Hypothalamus (tissue), 51 donors: Measurements from ENCODE around the gene SSC5D.

Source experiments
- DNase-seq, 51 donors: peaks; one replicate each; lab custom pipeline; 2025; lab: John Stamatoyannopoulos, UW

Gene SSC5D

GRCh38 chr19:55467236-55468053, 20.8 kb upstream of the SSC5D start:
- peak in 33 of 51 donors; percentile 10 to 81 (median 31) for DNase-seq

DNA sequence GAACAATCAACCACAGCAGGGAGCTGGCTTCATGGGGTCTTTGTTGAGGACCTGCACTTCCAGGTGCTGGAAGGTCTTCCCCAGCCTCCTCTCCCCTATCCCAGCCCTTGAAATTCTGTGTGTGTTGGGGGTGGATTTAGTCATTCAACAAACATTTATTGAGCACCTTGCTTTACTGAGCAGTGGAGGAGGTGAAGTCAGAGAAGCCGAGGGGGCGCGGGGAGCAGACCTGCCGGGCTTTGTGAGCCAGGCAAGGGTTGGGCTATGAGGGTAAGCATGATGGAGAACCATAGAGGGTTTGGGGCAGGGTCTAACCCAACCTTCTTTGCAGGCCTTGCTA, 20.2 kb upstream of the SSC5D start:
- no peak for DNase-seq

DNA sequence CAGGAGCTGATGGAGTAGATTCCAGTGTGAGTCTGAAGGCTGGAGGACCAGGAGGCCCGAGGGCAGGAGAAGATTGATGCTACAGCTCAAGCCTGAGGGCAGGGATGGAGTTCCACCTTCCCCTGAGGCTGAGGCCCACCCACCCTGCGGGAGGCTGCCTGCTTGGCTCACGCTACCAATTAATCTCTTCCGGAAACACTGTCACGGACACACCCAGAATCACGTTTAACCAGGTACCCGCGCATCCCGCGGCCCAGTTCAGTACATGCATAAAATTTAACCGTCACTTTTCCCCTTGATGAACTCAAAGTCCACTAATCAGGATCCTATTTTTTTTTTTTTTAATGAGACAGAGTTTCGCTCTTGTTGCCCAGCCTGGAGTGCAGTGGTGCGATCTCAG, 17.0 kb upstream of the SSC5D start:
- no peak for DNase-seq

DNA sequence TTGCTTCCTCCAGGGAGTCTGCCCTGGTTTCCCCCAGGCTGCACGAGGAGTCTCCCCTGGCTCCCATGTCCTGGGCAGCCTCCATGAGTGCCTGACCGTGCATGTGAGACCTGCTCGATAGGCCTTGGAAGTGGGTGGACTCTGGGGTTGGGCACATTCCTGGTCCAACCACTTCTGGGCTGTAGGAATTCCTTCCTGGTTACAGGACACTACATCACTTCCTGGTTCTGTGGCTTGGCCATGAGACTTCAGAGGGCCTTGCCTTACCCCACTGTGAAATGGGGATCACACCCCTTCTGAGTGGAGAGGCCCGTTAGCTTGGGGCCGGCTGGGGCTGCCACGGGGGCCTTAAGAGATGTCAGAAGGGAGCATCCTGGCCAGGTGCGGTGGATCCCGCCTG, 15.8 kb upstream of the SSC5D start:
- no peak for DNase-seq

DNA sequence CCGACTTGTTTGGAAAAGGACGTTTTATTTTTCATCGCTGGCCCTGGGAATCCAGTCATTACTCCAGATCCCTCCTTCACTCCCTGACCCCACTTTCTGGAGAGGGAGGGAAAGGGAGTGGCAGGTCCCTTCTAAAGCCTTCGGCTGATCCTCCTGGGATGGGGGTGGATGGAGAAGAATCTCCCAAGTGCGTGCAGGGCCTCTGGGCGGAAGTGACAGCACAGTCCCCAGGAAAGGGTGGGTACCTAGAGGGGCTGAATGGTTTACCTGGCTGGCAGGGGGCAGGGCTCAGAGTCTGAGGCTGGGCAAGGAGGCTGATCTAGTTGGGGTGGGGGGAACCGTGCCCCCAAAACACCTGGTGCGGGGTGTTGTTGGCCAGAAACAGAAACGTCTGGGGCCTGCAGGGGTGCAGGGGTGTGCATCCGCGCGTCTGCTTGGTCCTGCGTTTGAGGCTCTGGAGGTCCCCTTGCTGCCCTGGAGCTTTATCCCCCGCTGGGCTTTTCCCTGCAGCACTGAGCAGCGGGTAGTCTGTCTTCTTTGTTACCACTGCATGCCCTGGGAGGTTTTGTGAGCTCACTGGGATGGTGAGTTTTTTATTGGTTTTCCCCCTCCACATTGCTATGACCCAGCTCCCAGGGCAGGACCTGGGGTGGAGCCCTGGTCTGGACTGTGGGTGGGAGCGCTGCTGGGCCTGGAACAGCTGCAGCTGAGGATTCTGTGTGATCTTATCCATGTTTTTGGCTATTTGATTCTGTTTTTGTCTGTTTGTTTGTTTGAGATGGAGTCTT, 14.8 kb upstream of the SSC5D start:
- DNase-seq = no peak

DNA sequence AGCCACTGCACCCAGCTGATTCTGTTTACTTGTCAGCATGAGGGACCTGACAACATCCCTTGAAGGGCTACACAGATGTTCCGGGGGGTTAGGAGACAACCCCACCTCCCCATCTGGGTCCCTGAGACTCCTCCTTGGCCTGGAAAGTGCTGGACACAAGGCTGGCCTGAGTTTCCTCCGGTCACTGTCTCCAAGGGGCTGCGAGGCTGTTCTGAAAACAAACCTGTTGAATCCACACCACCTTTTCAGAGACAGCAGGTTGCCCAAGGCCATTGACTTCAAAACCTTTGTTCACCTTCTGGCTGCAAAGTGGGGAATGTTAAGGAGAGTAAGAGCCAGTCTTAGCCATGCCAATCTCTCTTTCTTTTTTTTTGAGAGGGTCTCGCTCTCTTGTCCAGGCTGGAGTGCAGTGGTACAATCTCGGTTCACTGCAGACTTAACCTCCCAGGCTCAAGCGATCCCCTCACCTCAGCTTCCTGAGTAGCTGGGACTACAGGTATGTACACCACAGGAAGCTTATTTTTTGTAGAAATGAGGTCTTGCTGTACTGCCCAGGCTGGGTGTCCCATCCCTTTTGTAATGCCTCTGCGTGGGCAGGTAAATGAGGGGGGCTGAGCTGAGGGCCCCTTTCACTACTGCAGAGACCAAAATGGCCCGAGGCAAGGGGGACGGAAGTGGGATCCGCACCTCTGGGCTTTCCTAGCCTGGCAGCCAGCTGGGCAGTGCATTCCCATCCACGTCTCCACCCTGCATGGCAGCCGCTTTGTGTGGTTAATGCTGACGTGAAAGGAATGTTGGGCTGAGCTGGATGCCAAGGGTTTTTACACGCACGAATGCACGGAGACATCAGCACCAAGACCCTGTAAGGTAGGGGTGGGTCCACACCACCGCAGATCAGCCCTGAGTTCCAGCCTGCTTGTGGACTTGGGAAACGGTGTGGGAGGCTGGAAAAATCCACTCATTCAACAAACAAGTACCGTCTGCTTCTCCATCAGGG, 13.7 kb upstream of the SSC5D start:
- no peak for DNase-seq

GRCh38 chr19:55476100-55476775, 12.0 kb upstream of the SSC5D start, which contains the start of gene ZNF628:
TSS of gene ZNF628 (plus strand) at chr19:55476617. CDS start at chr19:55479911, 3,294 bp downstream.
- DNase-seq = peak; percentile 80 to 99 (median 98)

- DNase-seq = no peak
These were observed 10.3 kb upstream of the SSC5D start for GRCh38 chr19:55477905-55478304.

DNA sequence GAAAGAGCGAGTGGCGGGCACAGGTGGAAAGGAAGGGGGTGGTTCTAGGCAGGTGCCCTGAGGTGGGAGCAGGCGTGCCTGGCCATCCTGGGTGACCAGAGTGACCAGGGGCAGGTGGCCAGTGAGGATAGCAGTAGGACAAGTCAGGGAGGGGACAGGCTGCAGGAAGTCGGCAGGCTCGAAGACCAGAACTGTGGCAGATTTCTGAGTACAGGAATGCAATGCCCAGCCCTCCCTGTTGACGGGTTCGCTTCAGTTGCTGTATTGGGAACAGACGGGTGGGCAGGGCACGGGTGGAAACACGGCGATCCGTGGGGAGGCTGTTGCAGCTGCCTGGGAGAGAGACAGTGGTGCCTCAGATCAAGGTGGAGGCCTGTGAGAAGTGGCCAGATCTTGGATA, 9.9 kb upstream of the SSC5D start:
- DNase-seq = no peak

- no peak for DNase-seq
These were observed 9.2 kb upstream of the SSC5D start for GRCh38 chr19:55479045-55479444.

DNA sequence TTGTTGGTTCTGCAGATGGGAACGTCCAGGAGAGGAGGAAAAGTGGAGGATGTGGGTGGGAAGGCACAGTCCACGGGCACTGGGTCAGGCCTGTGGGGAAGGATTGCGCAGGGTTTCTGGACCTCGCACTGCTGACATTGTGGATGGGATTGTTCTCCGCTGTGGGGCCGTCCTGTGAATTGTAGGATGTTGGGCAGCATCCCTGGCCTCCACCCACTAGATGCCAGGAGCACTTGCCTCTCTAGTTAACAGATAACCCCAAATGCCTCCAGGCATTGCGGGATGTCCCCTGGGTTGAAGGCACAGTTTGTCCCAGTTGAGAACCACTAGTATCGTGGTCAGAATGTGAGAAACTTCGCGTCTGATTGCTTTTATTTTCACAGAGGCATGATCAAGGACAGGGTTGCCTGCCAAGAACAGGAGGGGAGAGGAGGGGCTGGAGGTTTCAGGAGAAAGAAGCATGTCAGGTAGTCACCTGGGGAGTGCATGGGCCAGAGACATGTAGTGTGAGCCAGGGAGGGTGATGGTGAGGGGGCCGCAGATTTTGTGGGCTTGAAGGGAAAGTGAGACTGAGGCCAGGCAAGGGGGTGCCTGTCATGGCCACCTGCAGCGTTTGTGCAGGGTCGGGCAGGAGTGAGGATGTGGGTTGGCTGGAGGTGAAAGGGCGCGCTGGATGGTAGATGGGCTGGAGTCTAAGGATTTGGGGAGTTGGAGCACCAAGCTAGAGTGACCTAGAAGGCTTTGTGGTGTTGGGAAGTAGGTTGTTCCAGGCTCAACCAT, 8.6 kb upstream of the SSC5D start:
- DNase-seq = no peak

DNA sequence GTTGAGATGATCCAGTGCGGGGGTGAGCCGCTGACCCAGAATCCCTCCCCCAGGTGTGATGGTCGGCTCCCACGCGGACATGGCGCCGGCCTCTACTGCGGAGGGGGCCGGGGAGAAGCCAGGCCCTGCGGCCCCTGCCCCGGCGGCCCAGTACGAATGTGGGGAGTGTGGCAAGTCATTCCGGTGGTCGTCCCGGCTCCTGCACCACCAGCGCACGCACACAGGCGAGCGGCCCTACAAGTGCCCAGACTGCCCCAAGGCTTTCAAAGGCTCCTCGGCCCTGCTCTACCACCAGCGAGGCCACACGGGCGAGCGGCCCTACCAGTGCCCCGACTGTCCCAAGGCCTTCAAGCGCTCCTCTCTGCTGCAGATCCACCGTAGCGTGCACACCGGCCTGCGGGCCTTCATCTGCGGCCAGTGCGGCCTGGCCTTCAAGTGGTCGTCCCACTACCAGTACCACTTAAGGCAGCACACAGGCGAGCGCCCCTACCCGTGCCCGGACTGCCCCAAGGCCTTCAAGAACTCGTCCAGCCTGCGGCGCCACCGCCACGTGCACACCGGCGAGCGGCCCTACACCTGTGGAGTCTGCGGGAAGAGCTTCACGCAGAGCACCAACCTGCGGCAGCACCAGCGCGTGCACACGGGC, 7.0 kb upstream of the SSC5D start:
- DNase-seq = no peak

GRCh38 chr19:55481794-55482155, 6.5 kb upstream of the SSC5D start:
- no peak for DNase-seq

DNA sequence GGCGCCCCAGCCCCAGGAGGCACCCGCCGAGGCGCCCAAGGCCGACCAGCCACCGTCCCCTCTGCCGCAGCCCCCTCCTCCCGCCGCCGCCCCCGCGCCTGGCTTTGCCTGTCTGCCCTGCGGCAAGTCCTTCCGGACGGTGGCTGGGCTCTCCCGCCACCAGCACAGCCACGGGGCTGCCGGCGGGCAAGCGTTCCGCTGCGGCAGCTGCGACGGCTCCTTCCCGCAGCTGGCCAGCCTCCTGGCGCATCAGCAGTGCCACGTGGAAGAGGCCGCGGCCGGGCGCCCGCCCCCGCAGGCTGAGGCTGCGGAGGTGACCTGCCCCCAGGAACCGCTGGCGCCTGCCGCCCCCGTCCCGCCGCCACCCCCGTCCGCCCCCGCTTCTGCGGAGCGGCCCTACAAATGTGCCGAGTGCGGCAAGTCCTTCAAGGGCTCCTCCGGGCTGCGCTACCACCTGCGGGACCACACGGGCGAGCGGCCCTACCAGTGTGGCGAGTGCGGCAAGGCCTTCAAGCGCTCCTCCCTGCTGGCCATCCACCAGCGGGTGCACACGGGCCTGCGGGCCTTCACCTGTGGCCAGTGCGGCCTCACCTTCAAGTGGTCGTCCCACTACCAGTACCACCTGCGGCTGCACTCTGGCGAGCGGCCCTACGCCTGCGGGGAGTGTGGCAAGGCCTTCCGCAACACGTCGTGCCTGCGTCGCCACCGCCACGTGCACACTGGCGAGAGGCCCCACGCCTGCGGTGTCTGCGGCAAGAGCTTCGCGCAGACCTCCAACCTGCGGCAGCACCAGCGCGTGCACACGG, 5.9 kb upstream of the SSC5D start:
- DNase-seq = no peak

GRCh38 chr19:55482967-55483705, 5.1 kb upstream of the SSC5D start:
- no peak for DNase-seq

DNA sequence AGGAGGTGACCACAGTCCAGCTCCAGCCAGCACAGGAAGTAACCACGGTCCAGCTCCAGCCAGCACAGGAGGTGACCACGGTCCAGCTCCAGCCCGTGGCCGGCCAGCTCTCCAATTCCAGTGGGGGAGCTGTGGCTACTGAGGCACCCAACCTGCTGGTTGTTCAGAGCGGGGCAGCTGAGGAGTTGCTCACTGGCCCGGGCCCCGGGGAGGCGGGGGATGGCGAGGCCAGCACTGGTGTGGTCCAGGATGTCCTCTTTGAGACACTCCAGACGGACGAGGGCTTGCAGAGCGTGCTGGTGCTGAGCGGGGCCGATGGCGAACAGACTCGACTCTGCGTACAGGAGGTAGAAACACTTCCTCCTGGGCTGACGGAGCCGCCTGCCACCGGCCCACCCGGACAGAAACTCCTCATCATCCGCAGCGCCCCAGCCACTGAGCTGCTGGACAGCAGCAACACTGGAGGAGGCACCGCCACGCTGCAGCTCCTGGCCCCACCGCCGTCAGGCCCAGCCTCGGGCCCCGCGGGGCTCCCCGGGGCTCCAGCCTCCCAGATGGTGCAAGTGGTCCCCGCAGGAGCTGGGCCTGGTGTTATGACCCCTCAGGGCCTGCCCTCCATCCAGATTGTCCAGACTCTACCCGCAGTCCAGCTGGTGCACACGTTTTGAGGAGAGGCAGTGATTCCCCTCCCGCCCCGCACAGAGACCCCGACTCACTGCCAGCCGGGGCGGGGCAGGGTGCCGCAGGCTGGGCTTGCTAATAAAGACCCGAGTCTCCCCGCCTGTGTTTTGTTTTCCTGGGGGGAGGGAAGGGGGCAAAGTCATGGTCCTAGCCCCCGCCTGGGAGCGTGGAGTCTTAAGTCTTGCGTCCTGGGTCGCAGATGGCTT, 4.3 kb upstream of the SSC5D start:
- no peak for DNase-seq
